HL-60 (cell line): ENCODE data around the gene ARHGAP23.

ENCODE experiments used
- DNase-seq, 2 experiments: peaks; one replicate each; pipeline ENCODE4 v3.0.0-alpha.2; 2010 to 2020; ENCODE audit warnings: low read depth in 1 of 2, low spot score in 1 of 2
- H3K27ac ChIP-seq: fragments of 250-450 bp; sonication (Bioruptor Pico); replicated peaks from 2 replicates; pipeline ENCODE4 v1.5.1; 2020; ENCODE audit warnings: mild to moderate bottlenecking, moderate library complexity
- H3K27me3 ChIP-seq: fragments of 250-450 bp; sonication (Bioruptor Pico); 2 replicates; pipeline ENCODE4 v1.5.1; 2021; ENCODE audit warnings: mild to moderate bottlenecking, moderate library complexity; ENCODE audit not compliant: insufficient read depth, poor library complexity, severe bottlenecking
- H3K4me3 ChIP-seq: replicated peaks from 2 replicates; pipeline ENCODE4 v1.5.1; 2011; ENCODE audit warnings: mild to moderate bottlenecking, control low read depth, low read length; ENCODE audit not compliant: insufficient read depth
- GABPA ChIP-seq: IDR thresholded peaks from 2 replicates; pipeline ENCODE4 v1.6.1; 2012; ENCODE audit warnings: low read depth
- POLR2AphosphoS5 ChIP-seq: IDR thresholded peaks from 2 replicates; pipeline ENCODE4 v1.6.1; 2012; ENCODE audit warnings: low read depth
- SPI1 ChIP-seq: IDR thresholded peaks from 2 replicates; pipeline ENCODE4 v1.6.1; 2012; ENCODE audit warnings: low read depth, mild to moderate bottlenecking, borderline replicate concordance
- TF ChIP-seq, protein P1 (sequence below): IDR thresholded peaks from one replicate; pipeline ENCODE4 v1.5.1; 2011; ENCODE audit warnings: low read length, control low read depth, inconsistent platforms; ENCODE audit not compliant: insufficient read depth
- TF ChIP-seq, protein P2 (sequence below): IDR thresholded peaks from 2 replicates; pipeline ENCODE4 v1.6.1; 2012; ENCODE audit warnings: low read depth; ENCODE audit not compliant: insufficient replicate concordance

The ARHGAP23 gene

DNA sequence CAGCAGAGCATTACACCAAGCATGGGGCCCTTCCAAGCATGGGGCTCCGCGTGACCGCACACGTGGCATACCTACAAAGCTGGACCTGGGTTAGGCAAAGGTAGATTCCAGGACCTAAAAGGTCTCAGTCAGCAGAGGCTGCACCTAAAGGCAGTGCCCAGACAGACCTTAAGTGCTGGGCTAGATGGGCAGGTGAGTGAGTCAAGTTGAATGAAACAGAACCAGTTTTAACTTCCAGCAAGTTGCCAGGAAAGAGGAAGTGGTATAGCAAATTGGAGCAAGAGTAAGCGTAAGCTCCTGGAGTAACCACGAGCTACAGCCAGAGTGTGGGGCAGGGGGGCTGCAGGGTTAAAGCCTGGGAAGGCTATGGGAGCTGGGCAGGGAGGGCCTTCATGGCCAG lies 128.0 kb downstream of the ARHGAP23 start:
- peaks cover 12% of the 10 kb centered on the region for H3K27me3 ChIP-seq
- no peak overlapping the region for H3K4me3 ChIP-seq
- peak; percentile 99 for TF ChIP-seq SPI1
- TF ChIP-seq GABPA: no peak
- DNase-seq: peak in 1 of 2 experiments; percentile 57
- no peak overlapping the region for H3K27ac ChIP-seq

DNA sequence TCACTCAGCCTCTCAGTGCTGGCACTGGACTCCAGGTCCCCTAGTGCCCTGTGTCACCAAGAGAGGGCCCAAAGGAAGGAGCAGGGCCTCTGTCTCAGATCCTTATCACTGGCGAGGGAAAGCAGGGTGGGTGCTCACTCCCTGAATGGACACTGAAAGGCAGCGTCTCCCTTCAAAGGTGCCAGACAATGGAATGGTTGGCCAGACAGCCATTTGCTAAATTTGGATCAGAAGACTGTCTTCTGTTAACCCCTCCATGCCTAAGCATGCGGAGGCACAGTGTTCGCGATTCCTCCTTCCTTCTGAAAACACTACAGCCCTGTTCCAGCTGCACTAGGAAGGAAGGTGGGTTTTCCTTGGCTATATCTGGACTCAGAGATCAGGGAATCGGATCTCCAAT lies 129.1 kb downstream of the ARHGAP23 start:
- H3K27ac ChIP-seq: no peak overlapping the region

DNA sequence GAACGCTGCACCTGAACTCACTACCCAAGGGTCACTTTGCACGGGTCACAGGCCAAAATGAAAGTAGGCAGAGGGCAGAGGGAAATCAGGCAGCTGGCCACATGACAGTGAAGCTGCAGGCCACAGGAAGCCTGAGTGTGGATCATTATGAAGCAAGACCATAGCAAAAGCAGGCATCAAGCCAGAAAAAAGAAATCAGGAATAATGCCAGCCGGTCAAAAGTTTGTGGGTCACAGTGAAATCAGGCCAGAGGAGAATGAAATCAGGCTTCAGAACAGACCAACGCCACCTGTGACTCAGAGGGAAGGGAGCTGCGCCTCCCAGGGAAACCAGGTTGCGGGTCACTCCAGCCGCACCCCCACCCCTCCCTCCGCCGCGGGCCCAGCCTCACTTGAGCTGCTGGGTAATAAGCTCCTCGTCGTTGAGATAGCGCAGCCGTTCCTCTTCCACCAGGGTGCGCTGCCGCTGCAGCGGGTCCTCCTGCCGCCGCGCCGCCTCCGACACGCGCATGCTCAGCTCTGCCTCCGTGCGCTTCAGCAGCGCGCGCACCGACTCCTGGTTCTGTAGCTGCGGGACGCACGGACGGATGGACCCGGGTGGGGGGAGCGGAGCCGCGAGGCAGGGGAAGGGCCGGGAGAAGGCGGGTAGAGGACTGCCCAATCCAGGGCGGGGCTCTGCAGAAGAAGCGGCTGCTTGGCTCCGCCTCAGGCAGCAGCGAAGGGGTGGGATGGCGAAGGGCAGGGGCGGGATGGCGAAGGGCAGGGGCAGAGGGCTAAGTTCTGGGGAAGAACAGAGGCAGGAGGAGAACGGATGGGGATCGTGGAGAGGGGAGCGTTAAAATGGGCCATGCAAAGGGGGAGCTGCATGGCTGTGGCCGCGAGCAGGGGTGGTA lies 129.8 kb downstream of the ARHGAP23 start:
- H3K27ac ChIP-seq: no peak overlapping the region
- peak overlapping the region; percentile 42 for H3K4me3 ChIP-seq
- TF ChIP-seq, protein P1, sequence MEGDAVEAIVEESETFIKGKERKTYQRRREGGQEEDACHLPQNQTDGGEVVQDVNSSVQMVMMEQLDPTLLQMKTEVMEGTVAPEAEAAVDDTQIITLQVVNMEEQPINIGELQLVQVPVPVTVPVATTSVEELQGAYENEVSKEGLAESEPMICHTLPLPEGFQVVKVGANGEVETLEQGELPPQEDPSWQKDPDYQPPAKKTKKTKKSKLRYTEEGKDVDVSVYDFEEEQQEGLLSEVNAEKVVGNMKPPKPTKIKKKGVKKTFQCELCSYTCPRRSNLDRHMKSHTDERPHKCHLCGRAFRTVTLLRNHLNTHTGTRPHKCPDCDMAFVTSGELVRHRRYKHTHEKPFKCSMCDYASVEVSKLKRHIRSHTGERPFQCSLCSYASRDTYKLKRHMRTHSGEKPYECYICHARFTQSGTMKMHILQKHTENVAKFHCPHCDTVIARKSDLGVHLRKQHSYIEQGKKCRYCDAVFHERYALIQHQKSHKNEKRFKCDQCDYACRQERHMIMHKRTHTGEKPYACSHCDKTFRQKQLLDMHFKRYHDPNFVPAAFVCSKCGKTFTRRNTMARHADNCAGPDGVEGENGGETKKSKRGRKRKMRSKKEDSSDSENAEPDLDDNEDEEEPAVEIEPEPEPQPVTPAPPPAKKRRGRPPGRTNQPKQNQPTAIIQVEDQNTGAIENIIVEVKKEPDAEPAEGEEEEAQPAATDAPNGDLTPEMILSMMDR: peak; percentile 91
- TF ChIP-seq, protein P2, sequence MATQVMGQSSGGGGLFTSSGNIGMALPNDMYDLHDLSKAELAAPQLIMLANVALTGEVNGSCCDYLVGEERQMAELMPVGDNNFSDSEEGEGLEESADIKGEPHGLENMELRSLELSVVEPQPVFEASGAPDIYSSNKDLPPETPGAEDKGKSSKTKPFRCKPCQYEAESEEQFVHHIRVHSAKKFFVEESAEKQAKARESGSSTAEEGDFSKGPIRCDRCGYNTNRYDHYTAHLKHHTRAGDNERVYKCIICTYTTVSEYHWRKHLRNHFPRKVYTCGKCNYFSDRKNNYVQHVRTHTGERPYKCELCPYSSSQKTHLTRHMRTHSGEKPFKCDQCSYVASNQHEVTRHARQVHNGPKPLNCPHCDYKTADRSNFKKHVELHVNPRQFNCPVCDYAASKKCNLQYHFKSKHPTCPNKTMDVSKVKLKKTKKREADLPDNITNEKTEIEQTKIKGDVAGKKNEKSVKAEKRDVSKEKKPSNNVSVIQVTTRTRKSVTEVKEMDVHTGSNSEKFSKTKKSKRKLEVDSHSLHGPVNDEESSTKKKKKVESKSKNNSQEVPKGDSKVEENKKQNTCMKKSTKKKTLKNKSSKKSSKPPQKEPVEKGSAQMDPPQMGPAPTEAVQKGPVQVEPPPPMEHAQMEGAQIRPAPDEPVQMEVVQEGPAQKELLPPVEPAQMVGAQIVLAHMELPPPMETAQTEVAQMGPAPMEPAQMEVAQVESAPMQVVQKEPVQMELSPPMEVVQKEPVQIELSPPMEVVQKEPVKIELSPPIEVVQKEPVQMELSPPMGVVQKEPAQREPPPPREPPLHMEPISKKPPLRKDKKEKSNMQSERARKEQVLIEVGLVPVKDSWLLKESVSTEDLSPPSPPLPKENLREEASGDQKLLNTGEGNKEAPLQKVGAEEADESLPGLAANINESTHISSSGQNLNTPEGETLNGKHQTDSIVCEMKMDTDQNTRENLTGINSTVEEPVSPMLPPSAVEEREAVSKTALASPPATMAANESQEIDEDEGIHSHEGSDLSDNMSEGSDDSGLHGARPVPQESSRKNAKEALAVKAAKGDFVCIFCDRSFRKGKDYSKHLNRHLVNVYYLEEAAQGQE: no peak
- DNase-seq: peak; percentile 88 to 89
- H3K27me3 ChIP-seq: peaks cover 23% of the 10 kb centered on the region

More for the DNA sequence above, 129.1 kb downstream of the ARHGAP23 start:
- no peak overlapping the region for H3K4me3 ChIP-seq
- TF ChIP-seq, protein P1: no peak
- TF ChIP-seq, protein P2: no peak
- TF ChIP-seq POLR2AphosphoS5 (no peak), SPI1 (no peak), GABPA (no peak)
- DNase-seq: no peak
- H3K27me3 ChIP-seq: peaks cover 18% of the 10 kb centered on the region

DNA sequence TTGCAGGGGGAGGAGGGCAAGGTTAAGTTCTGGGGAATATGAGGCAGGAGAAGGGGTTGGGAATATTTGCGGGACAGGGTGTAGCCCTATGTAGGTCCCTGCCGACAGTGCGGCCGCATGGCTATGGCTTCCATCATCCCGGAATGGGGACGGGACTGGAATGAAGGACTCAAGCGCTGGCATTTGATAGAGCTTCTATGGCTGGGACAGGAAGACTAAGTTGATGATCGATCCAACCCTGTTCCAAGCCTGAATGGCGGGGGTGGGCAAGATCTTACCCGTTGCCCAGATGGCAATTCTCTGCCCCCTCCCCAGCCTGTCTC lies 130.4 kb downstream of the ARHGAP23 start:
- TF ChIP-seq SPI1 (no peak), GABPA (no peak), POLR2AphosphoS5 (no peak)
- TF ChIP-seq, protein P2: no peak
- TF ChIP-seq, protein P1: no peak
- peak overlapping the region; percentile 42 for H3K4me3 ChIP-seq
- DNase-seq: no peak
- peaks cover 29% of the 10 kb centered on the region for H3K27me3 ChIP-seq
- H3K27ac ChIP-seq: 0 out of 2 replicates have a peak overlapping the region, but pooled peaks have one; percentile 13
